OCI-LY3 (cell line): Measurements from ENCODE around the gene DSCAM.

Source experiments
- H2AFZ ChIP-seq: fragments of 200-600, 300-600 bp; shearing (Covaris generic); 2 replicates; pipeline ENCODE4 v1.6.0; 2014; ENCODE audit warnings: antibody characterized with exemption, low read depth, low read length
- H3K27ac ChIP-seq: fragments of 200-600, 300-600 bp; sonication (generic); 2 replicates; pipeline ENCODE4 v1.5.1; 2014; ENCODE audit warnings: mild to moderate bottlenecking, low read length, moderate library complexity, mixed read lengths
- H3K27me3 ChIP-seq: fragments of 200-600, 300-600 bp; sonication (generic); 2 replicates; pipeline ENCODE4 v1.6.1; 2014; ENCODE audit warnings: low read depth, low read length, mixed read lengths
- H3K36me3 ChIP-seq: fragments of 200-600, 300-600 bp; sonication (generic); replicated peaks from 2 replicates; pipeline ENCODE3; 2014; ENCODE audit warnings: low read depth, low read length, mixed read lengths
- H3K4me1 ChIP-seq: fragments of 300-600, 200-600 bp; sonication (generic); 2 replicates; pipeline ENCODE4 v1.6.1; 2014; ENCODE audit warnings: low read length, mixed read lengths
- H3K4me2 ChIP-seq: fragments of 200-600, 300-600 bp; sonication (generic); 2 replicates; pipeline ENCODE4 v1.6.1; 2014; ENCODE audit warnings: low read length, mixed read lengths
- H3K4me3 ChIP-seq: fragments of 300-600, 200-600 bp; sonication (generic); 2 replicates; pipeline ENCODE4 v1.5.1; 2014; ENCODE audit warnings: antibody characterized with exemption, mild to moderate bottlenecking, low read length, moderate library complexity
- H3K79me2 ChIP-seq: fragments of 300-600, 200-600 bp; shearing (Covaris generic); 2 replicates; pipeline ENCODE4 v1.6.1; 2014; ENCODE audit warnings: mild to moderate bottlenecking, low read length, mixed read lengths
- H3K9ac ChIP-seq: fragments of 300-600, 200-600 bp; shearing (Covaris generic); 2 replicates; pipeline ENCODE4 v1.6.0; 2014; ENCODE audit warnings: mild to moderate bottlenecking, low read length, moderate library complexity
- H3K9me3 ChIP-seq: fragments of 200-600, 300-600 bp; shearing (Covaris generic); 2 replicates; pipeline ENCODE4 v1.6.1; 2014; ENCODE audit warnings: low read length, mixed read lengths; ENCODE audit not compliant: insufficient read depth
- H4K20me1 ChIP-seq: fragments of 200-600, 300-600 bp; sonication (generic); 2 replicates; pipeline ENCODE4 v1.6.1; 2016; ENCODE audit warnings: low read length, mixed read lengths; ENCODE audit not compliant: insufficient read depth
- EZH2phosphoT487 ChIP-seq: fragments of 200-600 bp; shearing (Covaris generic); IDR thresholded peaks from 2 replicates; pipeline ENCODE4 v1.6.1; 2018; ENCODE audit warnings: antibody characterized with exemption, mixed run types, low read depth
- TF ChIP-seq, protein P1 (sequence below): fragments of 200-600, 300-600 bp; sonication (generic); IDR thresholded peaks from 2 replicates; pipeline ENCODE4 v1.5.1; 2014; ENCODE audit warnings: antibody characterized with exemption, low read length, low read depth

Gene DSCAM

DNA sequence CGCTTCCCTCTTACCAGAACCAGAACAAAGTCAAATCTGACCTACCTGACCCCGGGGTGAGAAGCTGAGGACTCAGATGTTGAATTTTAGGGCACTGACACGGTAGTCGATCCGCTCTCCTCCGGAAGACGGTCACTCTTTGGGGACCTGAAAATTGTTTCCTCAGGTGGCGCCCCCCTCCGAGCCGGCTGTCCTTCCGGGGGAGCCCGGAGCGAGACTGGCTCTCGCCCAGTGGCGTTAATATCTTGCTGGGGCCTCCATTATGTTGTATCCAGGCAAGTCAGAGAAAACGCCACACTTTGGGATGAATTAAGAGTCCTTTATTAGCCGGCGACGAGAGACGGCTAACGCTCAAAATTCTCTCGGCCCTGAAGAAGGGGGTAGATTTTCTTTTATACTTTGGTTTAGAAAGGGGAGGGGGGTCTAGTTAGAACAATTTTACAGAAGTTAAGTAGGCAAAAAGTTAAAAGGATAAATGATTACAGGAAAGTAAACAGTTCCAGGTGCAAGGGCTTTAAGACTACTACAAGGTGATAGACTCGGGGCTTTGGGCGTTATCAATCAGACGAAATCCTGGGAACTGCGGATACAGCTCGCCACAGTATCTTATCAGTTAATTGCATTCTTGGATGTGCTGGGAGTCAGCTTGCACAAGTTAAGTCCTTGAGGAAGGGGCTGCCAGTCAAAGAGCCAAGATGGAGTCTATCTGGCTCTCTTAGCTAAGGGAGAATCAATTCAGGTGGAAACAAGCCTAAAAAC, 269.5 kb downstream of the DSCAM start:
- no peak overlapping the region for H3K9ac ChIP-seq
- H3K79me2 ChIP-seq: no peaks in the 10 kb centered on the region
- TF ChIP-seq, protein P1, sequence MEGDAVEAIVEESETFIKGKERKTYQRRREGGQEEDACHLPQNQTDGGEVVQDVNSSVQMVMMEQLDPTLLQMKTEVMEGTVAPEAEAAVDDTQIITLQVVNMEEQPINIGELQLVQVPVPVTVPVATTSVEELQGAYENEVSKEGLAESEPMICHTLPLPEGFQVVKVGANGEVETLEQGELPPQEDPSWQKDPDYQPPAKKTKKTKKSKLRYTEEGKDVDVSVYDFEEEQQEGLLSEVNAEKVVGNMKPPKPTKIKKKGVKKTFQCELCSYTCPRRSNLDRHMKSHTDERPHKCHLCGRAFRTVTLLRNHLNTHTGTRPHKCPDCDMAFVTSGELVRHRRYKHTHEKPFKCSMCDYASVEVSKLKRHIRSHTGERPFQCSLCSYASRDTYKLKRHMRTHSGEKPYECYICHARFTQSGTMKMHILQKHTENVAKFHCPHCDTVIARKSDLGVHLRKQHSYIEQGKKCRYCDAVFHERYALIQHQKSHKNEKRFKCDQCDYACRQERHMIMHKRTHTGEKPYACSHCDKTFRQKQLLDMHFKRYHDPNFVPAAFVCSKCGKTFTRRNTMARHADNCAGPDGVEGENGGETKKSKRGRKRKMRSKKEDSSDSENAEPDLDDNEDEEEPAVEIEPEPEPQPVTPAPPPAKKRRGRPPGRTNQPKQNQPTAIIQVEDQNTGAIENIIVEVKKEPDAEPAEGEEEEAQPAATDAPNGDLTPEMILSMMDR: no peak
- TF ChIP-seq EZH2phosphoT487: no peak
- H3K4me3 ChIP-seq: no peak overlapping the region
- no peaks in the 10 kb centered on the region for H3K27me3 ChIP-seq
- no peak overlapping the region for H3K4me2 ChIP-seq
- no peak overlapping the region for H3K27ac ChIP-seq
- no peak overlapping the region for H2AFZ ChIP-seq
- no peaks in the 10 kb centered on the region for H3K36me3 ChIP-seq
- no peaks in the 10 kb centered on the region for H3K4me1 ChIP-seq
- H4K20me1 ChIP-seq: no peaks in the 10 kb centered on the region
- no peaks in the 10 kb centered on the region for H3K9me3 ChIP-seq

DNA sequence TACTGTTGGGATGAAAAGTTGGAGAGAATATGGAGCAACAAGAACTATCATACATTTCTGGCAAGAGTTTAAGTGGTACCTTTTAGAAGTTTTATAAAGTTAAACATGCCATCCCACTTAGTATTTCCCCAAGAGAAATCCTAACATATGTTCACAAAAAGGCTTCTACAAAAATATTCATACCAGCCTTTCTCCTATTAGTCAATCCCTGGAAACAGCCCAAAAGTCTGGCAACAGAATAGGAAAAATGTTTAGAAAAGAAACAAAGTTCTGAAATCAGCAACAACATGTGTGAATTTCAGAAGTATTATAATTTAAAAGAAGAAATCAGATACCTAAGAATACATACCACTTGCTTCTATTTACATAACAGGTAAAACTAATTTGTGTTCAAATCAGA, 271.0 kb downstream of the DSCAM start:
- TF ChIP-seq, protein P1: no peak
- no peak for TF ChIP-seq EZH2phosphoT487
- Histone ChIP-seq H3K4me2 (no peak overlapping the region), H3K4me1 (no peaks in the 10 kb centered on the region), H2AFZ (no peak overlapping the region), H3K27ac (no peak overlapping the region), H3K9me3 (no peaks in the 10 kb centered on the region), H3K79me2 (no peaks in the 10 kb centered on the region), H3K4me3 (no peak overlapping the region), H4K20me1 (no peaks in the 10 kb centered on the region), H3K9ac (no peak overlapping the region), H3K36me3 (no peaks in the 10 kb centered on the region), H3K27me3 (no peaks in the 10 kb centered on the region)

DNA sequence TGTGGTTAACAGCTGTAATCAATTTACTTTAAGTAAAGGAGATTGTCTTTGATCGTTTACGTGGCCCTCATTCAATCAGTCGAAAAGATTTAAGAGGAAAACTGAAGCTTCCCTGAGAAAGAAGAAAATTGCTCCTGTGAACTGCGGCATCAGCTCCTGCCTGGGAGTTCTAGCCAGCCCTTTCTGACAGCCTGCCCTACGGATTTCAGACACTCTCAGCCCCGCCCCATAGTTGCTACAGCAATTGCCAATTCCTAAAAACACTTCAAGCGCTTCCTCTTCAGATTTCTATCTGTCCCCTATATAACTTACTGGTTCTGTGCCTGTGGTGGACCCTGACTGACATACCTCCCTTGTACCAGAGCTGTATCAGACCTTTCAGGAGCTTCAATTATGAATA, 277.6 kb downstream of the DSCAM start:
- no peak overlapping the region for H3K27ac ChIP-seq
- no peak overlapping the region for H2AFZ ChIP-seq
- H3K9ac ChIP-seq: no peak overlapping the region
- H3K9me3 ChIP-seq: no peaks in the 10 kb centered on the region
- no peak overlapping the region for H3K4me2 ChIP-seq
- TF ChIP-seq, protein P1: no peak
- TF ChIP-seq EZH2phosphoT487: no peak
- no peaks in the 10 kb centered on the region for H4K20me1 ChIP-seq
- H3K27me3 ChIP-seq: no peaks in the 10 kb centered on the region
- H3K79me2 ChIP-seq: no peaks in the 10 kb centered on the region
- no peak overlapping the region for H3K4me3 ChIP-seq
- no peaks in the 10 kb centered on the region for H3K4me1 ChIP-seq
- no peaks in the 10 kb centered on the region for H3K36me3 ChIP-seq

DNA sequence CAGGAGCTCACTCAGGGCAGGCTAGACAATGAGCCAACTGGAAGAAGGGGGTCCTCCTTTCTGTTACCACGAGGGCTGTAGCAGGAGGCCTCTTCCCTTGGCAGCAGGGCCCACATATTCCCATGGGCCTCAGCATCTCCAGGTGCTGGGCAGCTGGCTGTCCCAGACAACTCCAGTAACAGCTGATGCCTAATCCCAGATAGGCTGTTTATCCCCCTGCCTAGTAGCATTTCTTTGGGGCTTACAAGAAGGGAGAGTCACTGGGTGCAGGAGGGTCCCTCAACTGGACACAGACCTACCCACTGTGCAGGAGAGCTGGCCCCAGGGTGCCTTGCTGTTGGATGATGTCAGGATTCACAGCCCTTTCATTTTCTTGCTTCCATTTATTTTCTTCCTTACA, 278.2 kb downstream of the DSCAM start:
- Histone ChIP-seq H4K20me1 (no peaks in the 10 kb centered on the region), H3K4me2 (no peak overlapping the region), H3K79me2 (no peaks in the 10 kb centered on the region), H2AFZ (no peak overlapping the region), H3K9ac (no peak overlapping the region), H3K4me3 (no peak overlapping the region), H3K27me3 (no peaks in the 10 kb centered on the region), H3K9me3 (no peaks in the 10 kb centered on the region), H3K27ac (no peak overlapping the region), H3K36me3 (no peaks in the 10 kb centered on the region), H3K4me1 (no peaks in the 10 kb centered on the region)
- TF ChIP-seq, protein P1: no peak
- no peak for TF ChIP-seq EZH2phosphoT487
